ENCODE results near the gene BASP1.

- TF ChIP-seq CTCF (IDR thresholded peaks at IDR 0.05; ENCODE audit: insufficient read depth, low read length) = no peak
- no peak for TF ChIP-seq POLR2AphosphoS5 (IDR thresholded peaks at IDR 0.05; ENCODE audit: low read depth)
- no peak for TF ChIP-seq REST (IDR thresholded peaks at IDR 0.05; ENCODE audit: insufficient replicate concordance, low read depth)
Observed at GRCh38 chr5:17315710-17316221, 98.3 kb downstream of the BASP1 start.
